HepG2 (cell line): ENCODE results near the gene API5. TPM values are rescaled to one million over a fixed set of nuclear protein-coding genes. Genes with fewer than 3 reads are reported as not detected.
A peak's percentile ranks its signal among the peaks of the same experiment; 100 is the strongest.

Experiments used
- CSRNP1 ChIP-seq: sonication (generic); formaldehyde crosslinking; IDR thresholded peaks from 2 replicates; pipeline ENCODE4 v1.8.1; 2023; ENCODE audit warnings: mild to moderate bottlenecking, missing genetic modification reagents
- HDAC6 ChIP-seq: fragments of 200-600 bp; sonication (generic); IDR thresholded peaks from 2 replicates; pipeline ENCODE4 v1.7.0; 2017; ENCODE audit warnings: mild to moderate bottlenecking, antibody characterized with exemption, low read length, low read depth
- ISX ChIP-seq: sonication (generic); formaldehyde crosslinking; conservative IDR thresholded peaks from 2 replicates; pipeline ENCODE4 v1.5.0; 2020; ENCODE audit warnings: missing genetic modification reagents
- KLF13 ChIP-seq: sonication (generic); formaldehyde crosslinking; IDR thresholded peaks from 2 replicates; pipeline ENCODE4 v1.4.0; 2020; ENCODE audit warnings: mild to moderate bottlenecking, missing genetic modification reagents
- MTF2 ChIP-seq: sonication (generic); formaldehyde crosslinking; IDR thresholded peaks from 2 replicates; pipeline ENCODE4 v1.5.0; 2020; ENCODE audit warnings: missing genetic modification reagents, borderline replicate concordance
- SP1 ChIP-seq, 2 experiments: fragments of 450-650 bp in 1 of 2; sonication (generic) in 1 of 2; formaldehyde crosslinking in 1 of 2; IDR thresholded peaks; 2 replicates each; pipeline versions ENCODE4 v1.4.0 to v1.6.1; 2016 to 2020; ENCODE audit warnings: missing genetic modification reagents in 1 of 2
- YEATS4 ChIP-seq: sonication (generic); formaldehyde crosslinking; IDR thresholded peaks from 2 replicates; pipeline ENCODE4 v1.4.0; 2020; ENCODE audit warnings: missing genetic modification reagents, borderline replicate concordance
- ZBTB38 ChIP-seq: sonication (generic); formaldehyde crosslinking; IDR thresholded peaks from 2 replicates; pipeline ENCODE4 v1.5.1; 2020; ENCODE audit warnings: mild to moderate bottlenecking, missing genetic modification reagents
- ZC3H4 ChIP-seq: sonication (generic); formaldehyde crosslinking; IDR thresholded peaks from 2 replicates; pipeline ENCODE4 v1.4.0; 2020; ENCODE audit warnings: missing genetic modification reagents, borderline replicate concordance
- ZHX2 ChIP-seq, 2 experiments: sonication (generic) in 1 of 2; formaldehyde crosslinking in 1 of 2; IDR thresholded peaks; 2 replicates each; pipeline versions ENCODE4 v1.6.1 to v1.9.0; 2014 to 2022; ENCODE audit warnings: antibody characterized with exemption in 1 of 2, borderline replicate concordance in 1 of 2, inconsistent platforms in 1 of 2, low read depth in 1 of 2, missing genetic modification reagents in 1 of 2
- ZNF263 ChIP-seq: sonication (generic); formaldehyde crosslinking; IDR thresholded peaks from 2 replicates; pipeline ENCODE4 v1.4.0; 2020; ENCODE audit warnings: missing genetic modification reagents
- ZNF550 ChIP-seq: sonication (generic); formaldehyde crosslinking; IDR thresholded peaks from 2 replicates; pipeline ENCODE4 v1.4.0; 2020; ENCODE audit warnings: mild to moderate bottlenecking, missing genetic modification reagents, borderline replicate concordance
- ZNF816 ChIP-seq: sonication (generic); formaldehyde crosslinking; IDR thresholded peaks from 2 replicates; pipeline ENCODE4 v1.8.0; 2022; ENCODE audit warnings: missing genetic modification reagents, mild to moderate bottlenecking, borderline replicate concordance
- ZSCAN12 ChIP-seq: sonication (generic); formaldehyde crosslinking; IDR thresholded peaks from 2 replicates; pipeline ENCODE4 v1.9.0; 2021; ENCODE audit warnings: mild to moderate bottlenecking, missing genetic modification reagents
- polyA plus RNA-seq, 8 experiments: library from polyadenylated mRNA; depleted of rRNA in 3 of 8; stranded (reverse) in 7 of 8; unstranded in 1 of 8; fragments of >200 nt; fragmentation: Illumina TruSeq in 4 of 8; extraction: Trizol in 4 of 8; gene quantifications; 2 replicates each; pipeline versions ENCODE4 v1.2.1 to v1.2.3, GENCODE V29; 2011 to 2016; ENCODE audit warnings: low read depth in 4 of 8, missing spikeins in 1 of 8, mixed read lengths in 1 of 8; ENCODE audit not compliant: insufficient read depth in 1 of 8
- total RNA-seq, 5 experiments: library from RNA; depleted of rRNA; stranded (reverse); fragments of >200 nt; fragmentation: Illumina TruSeq; extraction: Trizol; gene quantifications; 2 replicates each; pipeline ENCODE4 v1.2.3, GENCODE V29; 2016; ENCODE audit warnings: low read depth in 1 of 5
- TF ChIP-seq, protein P1 (sequence below): sonication (generic); formaldehyde crosslinking; IDR thresholded peaks from 2 replicates; pipeline ENCODE4 v1.5.0; 2020; ENCODE audit warnings: missing genetic modification reagents
- TF ChIP-seq, protein P2 (sequence below): sonication (generic); formaldehyde crosslinking; IDR thresholded peaks from 2 replicates; pipeline ENCODE4 v1.9.0; 2021; ENCODE audit warnings: missing genetic modification reagents, borderline replicate concordance

API5 gene
- total and polyA plus RNA-seq, 2 of the 13 experiments (the other 11 are each of a cell fraction or from before 2014, with no cell fraction given), result 21.6 to 59.0 TPM

DNA sequence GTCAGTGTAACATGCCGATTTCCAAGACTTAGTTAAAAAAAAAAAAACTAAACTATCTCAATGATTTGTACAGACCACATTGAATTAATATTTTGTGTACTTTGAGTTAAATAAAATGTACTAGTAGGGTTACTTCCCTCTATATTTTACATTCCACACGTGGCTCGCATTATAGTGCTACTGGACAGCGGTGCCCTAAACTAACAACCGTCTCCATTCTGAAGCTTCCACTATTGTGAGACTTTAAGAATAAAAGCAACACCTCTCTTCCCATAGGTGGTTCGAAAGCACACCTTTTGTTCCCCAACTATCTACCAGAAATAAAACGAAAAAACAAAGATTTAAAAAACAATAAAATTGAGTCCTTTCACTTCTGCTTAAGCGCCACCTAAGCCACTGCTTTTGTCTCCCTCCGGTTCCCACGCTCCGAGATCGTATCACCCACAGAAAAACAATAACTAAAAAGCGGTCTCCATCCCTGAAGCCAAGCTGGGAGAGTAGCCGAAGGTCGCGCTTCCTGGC, 46.5 kb downstream of the API5 start (continued):
- TF ChIP-seq ZHX2 (IDR thresholded peaks at IDR 0.05; ENCODE audit: low read depth) (no peak), ZHX2 (CRISPR knock-in tag; IDR thresholded peaks at IDR 0.05; ENCODE audit: borderline replicate concordance) (no peak), CSRNP1 (CRISPR knock-in tag) (no peak), ZNF263 (CRISPR knock-in tag) (no peak), SP1 (IDR thresholded peaks at IDR 0.05) (no peak), SP1 (CRISPR knock-in tag; IDR thresholded peaks at IDR 0.05) (no peak), ZC3H4 (CRISPR knock-in tag) (no peak), HDAC6 (no peak), ISX (CRISPR knock-in tag) (no peak), ZSCAN12 (no peak), ZNF550 (CRISPR knock-in tag) (no peak), ZBTB38 (0 out of 2 replicates have a peak, but pooled peaks have one; percentile 8), ZNF816 (CRISPR knock-in tag) (no peak; the same call in 1 of the 2 replicates), MTF2 (CRISPR knock-in tag) (peak; percentile 23; the same call in 1 of the 2 replicates), KLF13 (CRISPR knock-in tag) (no peak), YEATS4 (CRISPR knock-in tag) (no peak)
- TF ChIP-seq, protein P1, sequence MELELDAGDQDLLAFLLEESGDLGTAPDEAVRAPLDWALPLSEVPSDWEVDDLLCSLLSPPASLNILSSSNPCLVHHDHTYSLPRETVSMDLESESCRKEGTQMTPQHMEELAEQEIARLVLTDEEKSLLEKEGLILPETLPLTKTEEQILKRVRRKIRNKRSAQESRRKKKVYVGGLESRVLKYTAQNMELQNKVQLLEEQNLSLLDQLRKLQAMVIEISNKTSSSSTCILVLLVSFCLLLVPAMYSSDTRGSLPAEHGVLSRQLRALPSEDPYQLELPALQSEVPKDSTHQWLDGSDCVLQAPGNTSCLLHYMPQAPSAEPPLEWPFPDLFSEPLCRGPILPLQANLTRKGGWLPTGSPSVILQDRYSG, result no peak
- TF ChIP-seq, protein P2, sequence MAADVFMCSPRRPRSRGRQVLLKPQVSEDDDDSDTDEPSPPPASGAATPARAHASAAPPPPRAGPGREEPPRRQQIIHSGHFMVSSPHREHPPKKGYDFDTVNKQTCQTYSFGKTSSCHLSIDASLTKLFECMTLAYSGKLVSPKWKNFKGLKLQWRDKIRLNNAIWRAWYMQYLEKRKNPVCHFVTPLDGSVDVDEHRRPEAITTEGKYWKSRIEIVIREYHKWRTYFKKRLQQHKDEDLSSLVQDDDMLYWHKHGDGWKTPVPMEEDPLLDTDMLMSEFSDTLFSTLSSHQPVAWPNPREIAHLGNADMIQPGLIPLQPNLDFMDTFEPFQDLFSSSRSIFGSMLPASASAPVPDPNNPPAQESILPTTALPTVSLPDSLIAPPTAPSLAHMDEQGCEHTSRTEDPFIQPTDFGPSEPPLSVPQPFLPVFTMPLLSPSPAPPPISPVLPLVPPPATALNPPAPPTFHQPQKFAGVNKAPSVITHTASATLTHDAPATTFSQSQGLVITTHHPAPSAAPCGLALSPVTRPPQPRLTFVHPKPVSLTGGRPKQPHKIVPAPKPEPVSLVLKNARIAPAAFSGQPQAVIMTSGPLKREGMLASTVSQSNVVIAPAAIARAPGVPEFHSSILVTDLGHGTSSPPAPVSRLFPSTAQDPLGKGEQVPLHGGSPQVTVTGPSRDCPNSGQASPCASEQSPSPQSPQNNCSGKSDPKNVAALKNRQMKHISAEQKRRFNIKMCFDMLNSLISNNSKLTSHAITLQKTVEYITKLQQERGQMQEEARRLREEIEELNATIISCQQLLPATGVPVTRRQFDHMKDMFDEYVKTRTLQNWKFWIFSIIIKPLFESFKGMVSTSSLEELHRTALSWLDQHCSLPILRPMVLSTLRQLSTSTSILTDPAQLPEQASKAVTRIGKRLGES (CRISPR knock-in tag), result no peak
